HS-27A (cell line): ENCODE measurements around the gene MYH14.
"Not testable (repeated sequence)": the region's sequence is repeated elsewhere in the genome, so short reads cannot be mapped to it uniquely, and the experiment has no call there.

Experiments
- DNase-seq: peaks from one replicate; pipeline ENCODE4 v3.0.0-alpha.2; 2012; ENCODE audit warnings: low read depth, missing footprints

MYH14 gene

GRCh38 chr19:50224986-50225747, 21.7 kb downstream of the MYH14 start:
- no peak for DNase-seq

DNA sequence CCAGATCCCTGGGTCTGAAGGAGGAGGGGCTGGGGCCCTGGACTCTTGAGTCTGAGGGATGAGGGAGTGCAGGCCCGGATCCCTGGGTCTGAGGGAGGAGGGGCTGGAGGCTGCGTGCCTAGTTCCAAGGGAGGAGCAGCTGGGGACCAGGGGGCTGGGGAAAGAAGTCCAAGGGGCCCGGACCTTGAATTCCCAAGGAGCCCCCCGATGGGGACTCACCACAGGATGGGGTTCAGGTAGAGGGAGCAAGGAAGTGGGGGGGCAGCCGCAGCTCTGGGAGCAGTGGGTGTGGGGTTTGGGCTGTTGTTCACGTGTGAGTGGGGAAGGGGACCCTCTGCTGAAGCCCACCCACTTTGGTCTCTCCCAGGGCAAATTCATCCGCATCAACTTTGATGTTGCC, 23.1 kb downstream of the MYH14 start:
- DNase-seq: no peak

- not testable (repeated sequence) for DNase-seq
Observed at GRCh38 chr19:50228153-50228552, 24.7 kb downstream of the MYH14 start.

DNA sequence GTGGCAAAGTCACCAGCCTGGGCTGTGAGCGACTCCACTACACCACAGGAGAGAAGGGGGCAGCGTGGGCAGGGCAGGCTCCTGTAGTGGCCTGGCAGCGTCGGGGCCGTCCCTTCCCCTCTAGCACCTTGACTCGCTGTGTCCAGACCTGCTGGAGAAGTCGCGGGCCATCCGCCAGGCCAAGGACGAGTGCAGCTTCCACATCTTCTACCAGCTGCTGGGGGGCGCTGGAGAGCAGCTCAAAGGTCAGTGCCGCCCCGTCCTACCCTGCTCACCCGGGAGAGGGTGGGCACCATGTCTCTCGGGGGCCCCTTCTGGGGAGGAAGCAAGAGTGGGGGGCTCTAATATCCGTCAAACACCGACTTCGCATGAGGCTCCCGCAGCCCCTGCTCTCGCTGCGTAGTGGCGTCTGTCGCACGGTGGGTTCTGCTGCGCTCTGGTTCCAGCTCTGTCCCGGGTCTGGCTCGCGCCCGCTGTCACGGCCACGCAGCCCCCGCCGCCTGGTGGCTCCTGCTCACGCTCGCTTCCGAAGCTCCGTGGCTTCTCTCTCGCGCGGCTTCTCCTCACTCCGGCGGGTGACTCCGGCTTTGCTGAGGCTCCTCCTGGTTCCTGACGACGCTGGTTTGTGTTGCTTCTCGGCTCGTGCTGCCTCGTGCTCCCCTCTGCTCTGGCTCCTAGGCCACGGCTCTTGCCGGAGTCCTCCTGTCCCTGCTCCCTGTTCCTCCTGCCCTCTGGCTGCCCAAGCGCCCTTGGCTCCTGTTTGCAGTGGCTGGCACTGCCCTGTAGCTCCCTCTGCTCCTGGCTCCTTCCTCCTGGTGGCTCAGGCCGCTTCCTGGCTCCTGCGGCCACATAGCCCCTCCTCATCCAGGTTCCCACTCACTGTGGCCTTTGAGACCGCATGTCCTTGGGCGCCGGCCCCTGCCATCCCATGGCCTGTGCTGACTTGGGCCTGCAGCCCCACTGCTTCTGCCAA, 27.2 kb downstream of the MYH14 start:
- no peak for DNase-seq

- DNase-seq: not testable (repeated sequence)
Observed at GRCh38 chr19:50231417-50231816, 28.0 kb downstream of the MYH14 start.

GRCh38 chr19:50231821-50232220, 28.4 kb downstream of the MYH14 start:
- no peak for DNase-seq

- no peak for DNase-seq
Observed at GRCh38 chr19:50232600-50232999, 29.2 kb downstream of the MYH14 start.

DNA sequence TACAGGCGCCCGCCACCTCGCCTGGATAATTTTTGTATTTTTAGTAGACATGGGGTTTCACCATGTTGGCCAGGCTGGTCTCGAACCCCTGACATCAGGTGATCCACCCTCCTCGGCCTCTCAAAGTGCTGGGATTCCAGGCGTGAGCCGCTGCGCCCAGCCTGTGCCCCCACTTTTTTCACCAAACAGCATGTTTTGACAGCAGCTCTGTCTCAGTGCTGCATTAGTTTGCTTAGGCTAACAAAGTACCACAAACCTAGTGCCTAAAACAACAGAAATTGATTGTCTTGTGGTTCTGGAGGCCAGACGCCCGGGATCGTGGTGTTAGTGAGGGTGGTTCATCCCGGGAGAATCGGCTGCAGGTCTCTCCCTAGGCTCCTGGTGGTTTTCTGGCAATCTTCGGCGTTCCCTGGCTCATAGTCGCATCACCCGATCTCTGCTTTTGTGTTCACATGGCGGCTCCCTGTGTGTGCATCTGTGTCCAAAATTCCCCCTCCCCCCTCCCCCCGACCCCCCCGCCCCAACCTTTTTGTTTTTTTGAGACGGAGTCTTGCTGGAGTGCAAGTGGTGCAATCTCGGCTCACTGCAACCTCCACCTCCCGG, 30.0 kb downstream of the MYH14 start:
- DNase-seq: no peak

DNA sequence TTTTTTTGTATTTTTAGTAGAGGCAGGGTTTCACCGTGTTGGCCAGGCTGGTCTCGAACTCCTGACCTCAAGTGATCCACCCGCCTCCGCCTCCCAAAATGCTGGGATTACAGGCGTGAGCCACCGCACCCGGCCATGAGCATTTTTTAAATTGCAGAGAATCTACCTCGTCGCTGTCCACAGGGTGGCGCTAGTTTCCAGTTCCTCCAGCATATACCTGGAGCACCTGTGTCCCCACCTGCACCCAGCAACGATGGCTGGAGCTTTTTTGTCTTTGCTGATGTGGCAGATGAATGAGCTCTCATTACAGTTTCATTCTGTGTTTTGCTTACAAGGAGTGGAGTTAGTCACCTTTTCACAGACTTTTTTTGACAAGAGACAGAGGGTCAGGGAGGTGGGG, 34.1 kb downstream of the MYH14 start:
- DNase-seq: not testable (repeated sequence)

DNA sequence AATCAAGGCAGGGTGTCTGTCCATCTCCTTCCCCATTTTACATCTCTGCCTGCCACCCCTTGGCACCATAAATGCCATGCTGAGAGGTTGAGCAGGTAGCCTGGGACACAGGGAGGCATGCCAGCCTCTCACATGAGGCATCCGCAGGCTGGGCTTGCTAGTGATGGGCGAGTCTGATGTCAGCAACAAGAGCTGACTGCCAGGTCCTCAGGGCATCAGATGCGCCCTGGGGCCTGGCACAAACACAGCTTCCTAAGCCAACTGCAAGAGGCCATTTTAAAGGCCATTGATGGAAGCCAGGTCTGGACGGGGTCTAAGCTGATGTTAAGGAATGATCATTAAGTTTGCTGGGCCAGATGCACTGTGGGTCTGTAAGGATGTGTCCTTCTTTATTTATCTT, 34.6 kb downstream of the MYH14 start:
- no peak for DNase-seq

GRCh38 chr19:50239921-50240590, 36.6 kb downstream of the MYH14 start:
- no peak for DNase-seq

- DNase-seq: no peak
Observed at GRCh38 chr19:50242581-50242980, 39.2 kb downstream of the MYH14 start.

GRCh38 chr19:50244695-50245094, 41.3 kb downstream of the MYH14 start:
- DNase-seq: no peak

DNA sequence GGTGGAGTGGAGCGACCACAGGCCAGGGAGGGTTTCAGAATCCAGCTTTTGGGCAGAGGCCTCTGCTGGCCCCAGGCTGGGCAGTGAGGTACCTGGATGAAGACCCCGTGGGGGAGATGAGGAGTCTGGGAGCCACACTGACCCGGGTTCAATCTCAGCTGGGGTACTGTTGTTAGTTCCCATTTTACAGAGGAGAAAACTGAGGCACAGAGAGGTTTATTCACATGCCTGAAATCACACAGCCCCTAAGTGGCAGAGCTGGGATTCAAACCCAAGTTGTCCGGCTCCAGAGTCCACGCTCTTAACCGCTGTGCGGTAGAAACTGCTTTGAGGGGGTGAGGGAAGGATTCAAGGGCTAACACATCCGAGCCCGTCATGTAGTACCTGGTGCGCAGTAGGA, 45.0 kb downstream of the MYH14 start:
- no peak for DNase-seq

- no peak for DNase-seq
Observed at GRCh38 chr19:50248826-50249225, 45.4 kb downstream of the MYH14 start.

GRCh38 chr19:50249636-50250035, 46.2 kb downstream of the MYH14 start:
- DNase-seq: no peak

- DNase-seq: no peak
Observed at GRCh38 chr19:50250450-50251136, 47.2 kb downstream of the MYH14 start.

DNA sequence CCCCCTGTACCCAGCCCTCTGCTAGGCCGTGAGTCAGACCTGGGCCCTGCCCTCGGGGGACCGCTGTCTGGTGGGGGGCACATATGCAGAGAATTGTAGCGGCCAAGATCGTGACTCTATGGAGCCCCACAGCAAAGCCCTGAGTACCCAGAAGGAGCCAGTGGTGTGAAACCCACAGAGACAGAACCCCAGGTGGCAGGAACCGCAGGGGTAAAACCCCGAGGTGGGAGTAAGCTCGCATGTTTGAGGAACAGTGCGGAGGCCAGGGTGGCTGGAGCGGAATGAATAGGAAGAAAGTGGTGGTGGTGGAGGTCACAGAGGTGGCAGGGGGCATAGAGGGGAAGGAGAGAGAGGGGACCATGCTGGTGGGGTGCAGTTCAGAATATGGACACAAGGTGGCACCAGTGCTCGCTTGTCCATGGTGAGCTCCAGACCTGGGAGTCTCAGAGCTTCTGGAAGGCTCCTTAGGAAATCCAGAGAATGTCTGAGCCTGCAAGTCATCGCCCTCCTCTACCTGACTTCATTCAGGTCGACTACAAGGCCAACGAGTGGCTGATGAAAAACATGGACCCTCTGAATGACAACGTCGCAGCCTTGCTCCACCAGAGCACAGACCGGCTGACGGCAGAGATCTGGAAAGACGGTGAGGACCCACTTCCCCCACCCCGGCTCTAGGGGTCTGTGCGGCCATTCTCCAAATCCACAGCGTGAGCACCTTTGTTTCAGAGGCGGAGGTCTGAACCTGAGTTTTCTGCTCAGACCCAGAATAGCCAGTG, 48.9 kb downstream of the MYH14 start:
- no peak for DNase-seq

DNA sequence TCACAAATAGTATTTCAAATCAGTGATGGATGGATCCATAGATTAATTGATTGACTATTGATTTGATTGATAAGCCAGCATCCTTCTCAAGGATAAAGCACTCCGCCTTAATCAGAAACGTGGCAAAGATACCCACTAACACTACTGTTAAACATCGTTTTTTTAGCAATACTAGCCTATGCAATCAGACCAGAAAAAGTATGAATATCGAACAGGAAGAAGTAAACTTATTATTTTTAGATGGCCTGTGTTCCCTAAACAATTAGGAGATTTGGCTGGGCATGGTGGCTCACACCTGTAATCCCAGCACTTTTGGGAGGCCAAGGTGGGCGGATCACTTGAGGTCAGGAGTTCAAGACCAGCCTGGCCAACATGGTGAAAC, 49.5 kb downstream of the MYH14 start:
- no peak for DNase-seq

DNA sequence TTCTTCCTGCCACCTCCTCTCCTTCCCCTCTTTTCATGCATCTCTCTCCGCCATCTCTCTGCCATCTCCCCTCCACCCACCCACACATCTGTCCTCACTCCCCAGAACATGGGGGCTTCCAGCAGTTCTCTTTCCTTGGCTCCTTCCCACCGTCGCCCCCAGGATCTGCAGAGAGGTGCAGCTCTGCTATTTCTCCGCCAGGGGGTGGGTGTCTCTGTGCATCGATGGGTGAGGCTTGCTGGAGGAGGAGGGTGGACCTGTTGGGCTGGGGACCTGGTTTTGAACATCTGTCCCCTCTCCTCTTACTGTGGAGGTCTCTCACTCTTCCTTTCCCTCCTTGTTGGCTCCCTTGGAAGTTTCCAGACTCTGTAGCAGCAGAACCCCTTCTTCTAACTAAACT, 51.7 kb downstream of the MYH14 start:
- no peak for DNase-seq

GRCh38 chr19:50257141-50257540, 53.7 kb downstream of the MYH14 start:
- no peak for DNase-seq
